MM.1S (cell line): ENCODE results near the gene ACOT2.
"Not testable (repeated sequence)": the region's sequence is repeated elsewhere in the genome, so short reads cannot be mapped to it uniquely, and the experiment has no call there.

Experiments
- DNase-seq: peaks from one replicate; pipeline ENCODE4 v3.0.0-alpha.2; 2015
- H2AFZ ChIP-seq: fragments of 300-600 bp; sonication (generic); 2 replicates; pipeline ENCODE4 v1.6.0; 2016; ENCODE audit warnings: antibody characterized with exemption, low read length
- H3F3A ChIP-seq: fragments of 300-600 bp; sonication (generic); 2 replicates; pipeline ENCODE4 v1.6.1; 2016; ENCODE audit warnings: mild to moderate bottlenecking, antibody characterized with exemption, low read length, moderate library complexity, mixed read lengths; ENCODE audit not compliant: insufficient read depth
- H3K27ac ChIP-seq: fragments of 300-600 bp; sonication (generic); 2 replicates; pipeline ENCODE4 v1.5.1; 2016; ENCODE audit warnings: mild to moderate bottlenecking, low read length
- H3K27me3 ChIP-seq: fragments of 300-600 bp; sonication (generic); replicated peaks from 2 replicates; pipeline ENCODE4 v1.6.0; 2016; ENCODE audit warnings: low read length; ENCODE audit not compliant: insufficient read depth
- H3K36me3 ChIP-seq: fragments of 300-600 bp; sonication (generic); replicated peaks from 2 replicates; pipeline ENCODE4 v1.6.1; 2016; ENCODE audit warnings: mild to moderate bottlenecking, low read length, mixed read lengths; ENCODE audit not compliant: insufficient read depth
- H3K4me1 ChIP-seq: fragments of 300-600 bp; sonication (generic); 2 replicates; pipeline ENCODE4 v1.6.1; 2016; ENCODE audit warnings: low read length, mixed read lengths
- H3K4me2 ChIP-seq: fragments of 300-600 bp; sonication (generic); 2 replicates; pipeline ENCODE4 v1.6.0; 2016; ENCODE audit warnings: low read depth, low read length
- H3K4me3 ChIP-seq: fragments of 300-600 bp; sonication (generic); 2 replicates; pipeline ENCODE4 v1.5.1; 2016; ENCODE audit warnings: low read length, mixed read lengths
- H3K79me2 ChIP-seq: fragments of 300-600 bp; sonication (generic); 2 replicates; pipeline ENCODE4 v1.6.1; 2016; ENCODE audit warnings: mixed run types, low read length, mixed read lengths
- H3K9ac ChIP-seq: fragments of 300-600 bp; sonication (generic); 2 replicates; pipeline ENCODE4 v1.6.1; 2016; ENCODE audit warnings: low read length, mixed read lengths
- H3K9me2 ChIP-seq: fragments of 300-600 bp; sonication (generic); replicated peaks from 2 replicates; pipeline ENCODE4 v1.6.1; 2016; ENCODE audit warnings: mild to moderate bottlenecking, low read length, mixed read lengths; ENCODE audit not compliant: insufficient read depth
- H3K9me3 ChIP-seq: fragments of 300-600 bp; sonication (generic); replicated peaks from 2 replicates; pipeline ENCODE4 v1.6.1; 2016; ENCODE audit warnings: mild to moderate bottlenecking, low read length, mixed read lengths; ENCODE audit not compliant: insufficient read depth
- H4K20me1 ChIP-seq: fragments of 300-600 bp; sonication (generic); 2 replicates; pipeline ENCODE4 v1.6.1; 2016; ENCODE audit warnings: mild to moderate bottlenecking, low read length, moderate library complexity, mixed read lengths; ENCODE audit not compliant: insufficient read depth
- EZH2 ChIP-seq: fragments of 300-600 bp; sonication (generic); optimal IDR thresholded peaks from 2 replicates; pipeline ENCODE3; 2017; ENCODE audit warnings: low read depth, mild to moderate bottlenecking, antibody characterized with exemption, low read length, mixed read lengths
- EZH2phosphoT487 ChIP-seq: fragments of 300-600 bp; sonication (generic); IDR thresholded peaks from 2 replicates; pipeline ENCODE4 v1.6.1; 2018; ENCODE audit warnings: antibody characterized with exemption, low read length
- TF ChIP-seq, protein P1 (sequence below): fragments of 300-600 bp; sonication (generic); IDR thresholded peaks from 2 replicates; pipeline ENCODE4 v1.5.1; 2016; ENCODE audit warnings: antibody characterized with exemption, low read length, mixed read lengths

The ACOT2 gene

DNA sequence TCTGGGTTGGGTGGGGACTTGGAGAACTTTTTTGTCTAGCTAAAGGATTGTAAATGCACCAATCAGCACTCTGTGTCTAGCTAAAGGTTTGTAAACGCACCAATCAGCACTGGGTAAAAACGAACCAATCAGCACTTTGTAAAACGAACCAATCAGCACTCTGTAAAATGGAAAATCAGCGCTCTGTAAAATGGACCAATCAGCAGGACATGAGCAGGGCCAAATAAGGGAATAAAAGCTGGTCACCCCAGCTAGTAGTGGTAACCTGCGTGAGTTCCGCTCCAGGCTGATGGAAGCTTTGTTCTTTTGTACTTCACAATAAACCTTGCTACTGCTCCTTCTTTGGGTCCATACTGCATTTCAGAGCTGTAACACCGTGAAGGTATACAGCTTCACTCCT, 1.7 kb upstream of the ACOT2 start:
- Histone ChIP-seq H3K4me3 (no peak overlapping the region), H3K9me2 (no peaks in the 10 kb centered on the region), H4K20me1 (no peaks in the 10 kb centered on the region), H3K79me2 (no peaks in the 10 kb centered on the region), H3K9ac (no peak overlapping the region), H3F3A (no peaks in the 10 kb centered on the region), H3K27me3 (no peaks in the 10 kb centered on the region), H3K36me3 (no peaks in the 10 kb centered on the region), H3K27ac (no peak overlapping the region), H3K9me3 (no peaks in the 10 kb centered on the region), H3K4me2 (no peak overlapping the region), H2AFZ (no peak overlapping the region), H3K4me1 (no peaks in the 10 kb centered on the region)
- DNase-seq, result no peak
- TF ChIP-seq, protein P1, sequence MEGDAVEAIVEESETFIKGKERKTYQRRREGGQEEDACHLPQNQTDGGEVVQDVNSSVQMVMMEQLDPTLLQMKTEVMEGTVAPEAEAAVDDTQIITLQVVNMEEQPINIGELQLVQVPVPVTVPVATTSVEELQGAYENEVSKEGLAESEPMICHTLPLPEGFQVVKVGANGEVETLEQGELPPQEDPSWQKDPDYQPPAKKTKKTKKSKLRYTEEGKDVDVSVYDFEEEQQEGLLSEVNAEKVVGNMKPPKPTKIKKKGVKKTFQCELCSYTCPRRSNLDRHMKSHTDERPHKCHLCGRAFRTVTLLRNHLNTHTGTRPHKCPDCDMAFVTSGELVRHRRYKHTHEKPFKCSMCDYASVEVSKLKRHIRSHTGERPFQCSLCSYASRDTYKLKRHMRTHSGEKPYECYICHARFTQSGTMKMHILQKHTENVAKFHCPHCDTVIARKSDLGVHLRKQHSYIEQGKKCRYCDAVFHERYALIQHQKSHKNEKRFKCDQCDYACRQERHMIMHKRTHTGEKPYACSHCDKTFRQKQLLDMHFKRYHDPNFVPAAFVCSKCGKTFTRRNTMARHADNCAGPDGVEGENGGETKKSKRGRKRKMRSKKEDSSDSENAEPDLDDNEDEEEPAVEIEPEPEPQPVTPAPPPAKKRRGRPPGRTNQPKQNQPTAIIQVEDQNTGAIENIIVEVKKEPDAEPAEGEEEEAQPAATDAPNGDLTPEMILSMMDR, result no peak
- TF ChIP-seq EZH2, result no peak
- TF ChIP-seq EZH2phosphoT487, result no peak

DNA sequence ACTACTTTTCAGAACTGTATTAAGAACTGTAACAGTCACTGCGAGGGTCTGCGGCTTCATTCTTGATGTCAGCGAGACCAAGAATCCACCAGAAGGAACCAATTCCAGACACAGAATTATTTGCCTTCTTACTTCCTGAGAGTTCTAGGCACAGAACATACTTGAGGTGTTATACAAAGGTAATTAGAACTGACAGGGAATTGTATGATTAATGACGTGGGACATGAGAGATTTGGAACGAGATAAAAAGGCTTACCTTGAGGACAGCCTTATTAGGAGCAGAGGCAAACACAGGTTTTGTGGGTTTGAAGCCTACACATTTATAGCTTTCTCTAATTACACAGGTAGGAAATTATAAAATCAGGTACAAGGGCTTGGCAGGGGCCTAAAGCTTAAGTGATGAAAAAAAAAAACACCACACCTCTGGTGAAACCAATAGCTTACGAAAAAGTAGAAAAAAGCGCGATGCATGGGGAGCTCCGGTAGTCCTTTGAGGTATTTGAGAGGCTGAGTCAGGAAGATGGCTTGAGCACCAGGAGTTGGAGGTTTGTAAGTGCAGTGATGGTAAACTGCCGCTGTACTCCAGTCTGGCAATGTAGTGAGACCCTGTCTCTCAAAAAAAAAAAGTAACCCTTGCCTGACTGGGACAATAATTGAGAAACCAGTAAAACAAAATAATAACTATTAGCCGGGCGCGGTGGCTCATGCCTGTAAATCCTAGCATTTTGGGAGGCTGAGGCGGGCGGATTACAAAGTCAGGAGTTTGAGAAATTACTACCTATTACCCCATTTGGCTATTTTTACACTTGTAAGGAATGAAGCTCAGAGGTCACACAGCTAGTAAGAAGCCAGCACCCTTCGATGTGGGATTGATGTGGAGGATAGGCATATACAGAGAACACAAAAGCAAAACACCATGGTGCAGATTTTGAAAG, 795 bp upstream of the ACOT2 start:
- Histone ChIP-seq H3K79me2 (no peaks in the 10 kb centered on the region), H2AFZ (no peak overlapping the region), H3K9me3 (no peaks in the 10 kb centered on the region), H3K4me2 (no peak overlapping the region), H3K36me3 (no peaks in the 10 kb centered on the region), H3K27me3 (no peaks in the 10 kb centered on the region), H3K9me2 (no peaks in the 10 kb centered on the region), H3F3A (no peaks in the 10 kb centered on the region), H4K20me1 (no peaks in the 10 kb centered on the region), H3K4me3 (no peak overlapping the region), H3K9ac (no peak overlapping the region), H3K4me1 (no peaks in the 10 kb centered on the region), H3K27ac (no peak overlapping the region)
- no peak for DNase-seq
- TF ChIP-seq, protein P1, result no peak
- TF ChIP-seq EZH2phosphoT487, result no peak
- no peak for TF ChIP-seq EZH2

DNA sequence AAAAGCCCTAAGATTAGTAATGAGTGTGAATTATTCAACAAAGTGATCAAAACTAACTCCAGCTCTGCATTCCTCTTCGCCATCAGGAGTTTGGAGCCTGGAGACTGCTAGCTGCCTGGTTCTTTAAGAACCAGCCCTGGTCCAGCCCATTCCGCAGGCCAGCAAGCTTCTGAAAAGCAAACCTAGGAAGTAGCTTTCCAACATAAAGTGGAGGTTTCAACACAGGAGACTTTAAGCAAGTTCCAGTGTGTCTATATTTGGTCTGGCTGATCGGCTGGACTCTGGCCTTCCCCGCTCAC, 178 bp upstream of the ACOT2 start:
- H3K9ac ChIP-seq, H3K79me2 ChIP-seq, H3K4me1 ChIP-seq, H3K27me3 ChIP-seq, H4K20me1 ChIP-seq, H3K9me3 ChIP-seq, DNase-seq, H3K9me2 ChIP-seq, H3K36me3 ChIP-seq, H2AFZ ChIP-seq, H3K4me3 ChIP-seq, H3K4me2 ChIP-seq, H3K27ac ChIP-seq, H3F3A ChIP-seq: not testable (repeated sequence)

DNA sequence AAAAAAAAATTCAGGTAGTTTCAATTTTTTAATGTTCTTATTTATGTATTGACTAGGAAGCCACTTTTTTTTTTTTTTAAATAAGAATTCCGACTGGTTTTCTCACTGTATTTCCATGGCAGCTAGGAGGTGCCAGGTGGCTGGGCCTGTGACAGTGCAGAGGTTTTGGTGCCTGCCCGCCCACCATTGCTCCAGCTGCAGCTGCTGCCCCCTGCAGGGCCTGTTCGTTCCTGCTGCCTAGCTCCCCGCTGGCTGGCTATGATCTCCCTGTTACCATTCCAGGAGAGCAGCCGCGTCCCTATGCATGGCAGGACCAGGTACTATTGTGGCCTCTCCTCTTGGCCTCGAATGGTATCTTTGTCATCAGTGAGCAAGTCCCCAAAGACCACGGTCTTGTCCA, 1.9 kb downstream of the ACOT2 start:
- H3F3A ChIP-seq, H3K4me3 ChIP-seq, H3K27ac ChIP-seq, H3K4me2 ChIP-seq, H3K27me3 ChIP-seq, H3K4me1 ChIP-seq, H3K9me3 ChIP-seq, DNase-seq, H3K9me2 ChIP-seq, H3K9ac ChIP-seq, H3K79me2 ChIP-seq, H3K36me3 ChIP-seq, H4K20me1 ChIP-seq, H2AFZ ChIP-seq: not testable (repeated sequence)
- TF ChIP-seq, protein P1, result peak; percentile 26

DNA sequence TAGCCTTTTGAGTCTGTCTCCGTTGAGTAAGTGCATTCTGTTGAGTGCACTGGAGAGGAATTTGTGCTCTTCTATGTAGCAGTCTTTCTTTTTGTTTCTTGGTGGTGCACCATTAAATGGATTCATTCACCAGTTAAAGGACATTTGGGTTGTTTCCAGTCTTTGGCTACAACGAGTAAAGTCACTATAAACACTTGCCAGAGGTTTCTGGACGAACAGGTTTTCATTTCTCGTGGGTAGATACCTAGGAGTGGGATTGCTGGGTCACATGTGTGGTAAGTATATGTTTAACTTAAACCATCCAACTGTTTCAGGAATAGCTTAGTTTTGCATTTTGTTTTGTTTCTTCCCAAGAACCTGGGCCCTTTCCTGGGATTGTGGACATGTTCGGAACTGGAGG, 4.0 kb downstream of the ACOT2 start:
- H3K4me1 ChIP-seq, H2AFZ ChIP-seq, H3K4me2 ChIP-seq, H3K9me3 ChIP-seq, H3K4me3 ChIP-seq, H3K9me2 ChIP-seq, H3K9ac ChIP-seq, H3K27me3 ChIP-seq, H3F3A ChIP-seq, H3K27ac ChIP-seq, DNase-seq, H4K20me1 ChIP-seq, H3K36me3 ChIP-seq, H3K79me2 ChIP-seq: not testable (repeated sequence)
